T1000 (cell line): ENCODE results near the gene ABL1.
"Not testable (repeated sequence)": the region's sequence is repeated elsewhere in the genome, so short reads cannot be mapped to it uniquely, and the experiment has no call there.

ENCODE experiments used
- DNase-seq: peaks from one replicate; lab custom pipeline; 2025; ENCODE audit warnings: mixed read lengths; lab: John Stamatoyannopoulos, UW

The ABL1 gene

DNA sequence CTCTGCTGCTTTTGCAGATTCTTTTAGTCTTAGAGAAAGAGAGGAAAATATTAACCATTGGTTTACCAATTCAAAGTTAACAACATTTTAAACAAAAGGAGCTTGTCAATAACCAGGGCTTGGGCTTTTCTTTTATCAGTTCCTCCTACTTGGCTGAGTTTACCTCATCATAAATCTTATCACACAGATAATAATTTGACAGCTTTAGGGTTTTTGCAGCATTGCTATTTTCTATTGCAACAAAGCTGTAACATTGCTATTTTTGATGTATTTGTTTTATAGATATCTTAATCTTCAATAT lies 9.8 kb upstream of the ABL1 start:
- DNase-seq: no peak

GRCh38 chr9:130825809-130826208 lies 9.2 kb upstream of the ABL1 start:
- DNase-seq: no peak

GRCh38 chr9:130829762-130830161 lies 5.3 kb upstream of the ABL1 start:
- DNase-seq: no peak

DNA sequence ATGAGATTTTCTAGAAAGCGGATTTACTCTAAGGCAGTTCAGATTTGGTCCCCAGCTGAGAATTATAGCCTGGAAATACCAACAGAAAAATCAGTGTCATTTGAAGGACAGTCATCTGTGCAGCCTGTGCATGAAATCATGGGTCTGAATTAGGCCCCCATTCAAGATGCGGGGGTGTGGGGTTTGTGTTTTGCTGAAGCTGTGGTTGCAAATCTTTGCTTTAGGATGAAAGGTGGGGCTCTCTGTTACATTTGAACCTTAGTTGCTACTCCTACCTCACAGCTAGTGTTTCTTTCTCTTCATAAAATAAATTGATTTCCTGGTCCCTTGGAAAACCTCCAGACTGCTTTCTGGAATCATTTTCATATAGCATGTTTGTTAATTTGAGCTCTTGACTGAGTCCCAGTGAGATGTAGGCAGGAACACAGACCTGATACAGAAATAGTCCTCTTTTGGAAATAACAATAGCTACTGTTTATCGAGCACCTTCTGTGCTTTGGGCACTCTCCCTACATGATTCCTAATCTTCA lies 4.8 kb upstream of the ABL1 start:
- no peak for DNase-seq

DNA sequence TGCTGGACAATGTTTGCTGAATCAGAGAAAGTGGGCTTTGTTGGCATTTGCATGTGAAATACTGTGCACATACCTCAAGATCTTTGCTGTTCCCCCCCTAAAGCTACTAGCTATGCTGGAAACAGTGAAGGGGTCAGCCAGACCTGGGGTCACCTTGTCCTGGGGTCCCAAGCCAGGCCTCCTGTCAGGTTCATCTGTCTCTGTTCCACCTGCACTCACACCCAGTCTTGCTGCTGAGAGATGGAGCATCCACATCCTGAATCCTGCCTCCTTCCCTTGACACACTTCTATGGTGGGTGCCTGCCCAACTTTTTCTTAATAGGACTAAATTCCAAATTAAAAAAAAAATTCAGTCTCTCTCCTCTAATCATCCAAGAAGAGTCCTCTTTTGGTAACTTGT lies 4.0 kb upstream of the ABL1 start:
- no peak for DNase-seq

- DNase-seq: no peak
Measured at GRCh38 chr9:130833031-130833990, 1.7 kb upstream of the ABL1 start.

GRCh38 chr9:130835441-130836298 lies 616 bp downstream of the ABL1 start:
- DNase-seq: no peak

DNA sequence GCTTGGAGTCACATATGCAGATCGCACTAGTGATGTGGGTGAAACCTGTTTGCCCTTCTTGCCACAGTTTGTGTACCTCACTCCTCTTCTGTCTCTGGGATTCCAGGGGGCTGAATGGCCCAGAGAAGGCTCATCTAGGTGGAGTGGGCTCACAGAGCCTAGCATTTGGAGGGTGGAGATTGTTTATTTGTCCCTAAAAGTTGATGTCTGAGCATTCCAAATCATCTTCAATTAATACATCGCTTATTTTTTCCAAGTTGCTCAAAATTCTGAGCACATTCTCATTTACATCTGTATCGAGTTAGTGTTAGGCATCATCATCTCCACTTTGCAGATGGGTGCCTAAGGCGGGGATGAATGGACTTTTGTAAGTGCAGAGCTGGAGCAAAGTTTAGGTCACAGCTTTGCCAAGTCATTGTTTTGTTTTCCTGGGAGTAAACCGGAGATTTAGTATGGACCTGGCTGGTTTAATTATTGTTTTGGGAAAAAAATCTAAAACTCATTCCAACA lies 2.0 kb downstream of the ABL1 start:
- DNase-seq: no peak

DNA sequence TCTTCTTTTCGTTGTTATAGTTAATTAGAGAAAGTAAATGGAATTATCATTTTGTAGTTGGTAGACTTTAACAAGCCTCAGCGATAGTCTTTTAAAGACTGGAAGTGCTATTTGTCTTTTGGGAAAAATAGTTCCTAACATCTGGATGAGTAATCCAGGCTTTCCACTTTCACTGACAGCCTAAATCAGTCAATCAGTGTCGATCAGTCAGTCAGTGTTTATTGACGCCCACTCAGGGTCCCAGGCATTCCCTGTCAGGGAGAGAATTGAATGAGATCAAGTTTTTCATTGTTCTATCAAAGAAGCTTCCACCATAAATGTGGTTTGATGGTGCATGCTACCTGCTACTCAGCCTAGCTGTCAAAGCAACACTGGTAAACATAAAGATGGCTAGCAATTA lies 2.6 kb downstream of the ABL1 start:
- DNase-seq: no peak

DNA sequence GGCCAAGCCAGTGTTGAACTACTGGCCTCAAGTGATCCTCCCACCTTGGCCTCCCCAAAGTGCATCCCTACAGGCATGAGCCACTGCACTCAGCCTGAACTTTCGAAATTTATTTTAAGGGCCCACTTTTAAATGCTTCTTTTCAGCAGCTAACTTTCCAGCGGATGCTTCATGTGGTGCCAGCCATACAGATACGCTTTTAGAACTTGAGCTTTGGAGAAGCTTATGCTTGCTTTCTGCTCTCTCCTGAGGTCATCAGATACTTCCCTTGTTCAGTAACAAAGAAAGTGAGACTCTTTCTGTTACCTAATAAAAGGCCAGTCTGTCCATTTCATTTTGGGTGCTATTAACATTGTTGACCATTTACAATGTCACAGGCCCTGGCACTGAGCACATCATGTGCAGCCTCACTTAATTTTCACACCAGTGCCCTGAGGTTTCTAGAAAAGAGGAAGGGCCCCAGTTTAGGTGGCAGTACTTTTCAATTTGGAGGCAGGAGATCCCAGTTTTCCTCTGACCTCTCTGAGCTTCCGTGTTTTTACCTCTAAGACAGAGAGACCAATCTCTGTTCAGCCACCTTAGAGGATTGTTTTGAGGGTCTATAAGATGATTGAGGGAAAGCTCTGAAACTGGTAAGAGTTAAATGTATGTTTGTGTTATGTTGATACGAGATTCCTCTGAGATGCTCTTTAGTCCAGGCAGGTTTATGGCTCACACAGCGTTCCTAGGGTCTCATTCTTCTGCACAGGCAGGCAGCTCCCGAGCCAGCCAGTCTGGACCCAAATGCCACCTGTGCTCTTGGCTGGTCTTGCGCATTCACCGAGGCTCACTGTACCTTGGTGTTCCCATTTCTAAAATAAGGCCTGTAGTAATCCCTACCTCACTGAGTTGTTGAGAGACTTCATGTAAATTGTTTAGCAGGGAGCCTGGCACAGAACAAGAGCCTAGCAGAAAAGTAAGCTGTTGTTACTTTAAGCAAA lies 4.4 kb downstream of the ABL1 start:
- DNase-seq: no peak

DNA sequence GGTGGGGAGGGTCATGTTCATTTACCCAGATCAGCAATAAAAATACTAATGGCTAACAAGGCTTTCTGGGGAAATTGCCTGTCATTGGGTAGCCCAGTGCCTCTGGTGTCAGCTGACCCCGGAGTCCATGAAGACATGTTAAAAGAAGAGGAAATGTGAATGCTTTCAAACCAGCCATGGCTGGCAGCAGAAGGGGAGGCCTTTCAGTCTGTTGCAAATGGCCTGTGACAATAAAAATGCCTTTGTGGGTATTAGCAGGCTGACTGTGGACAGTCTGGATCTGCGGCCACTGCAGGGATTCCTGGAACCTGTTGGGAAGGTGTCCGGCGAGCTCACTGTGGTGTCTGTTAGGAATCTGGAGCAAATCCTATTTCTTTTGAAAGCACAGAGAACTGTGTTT lies 7.5 kb downstream of the ABL1 start:
- DNase-seq: no peak

DNA sequence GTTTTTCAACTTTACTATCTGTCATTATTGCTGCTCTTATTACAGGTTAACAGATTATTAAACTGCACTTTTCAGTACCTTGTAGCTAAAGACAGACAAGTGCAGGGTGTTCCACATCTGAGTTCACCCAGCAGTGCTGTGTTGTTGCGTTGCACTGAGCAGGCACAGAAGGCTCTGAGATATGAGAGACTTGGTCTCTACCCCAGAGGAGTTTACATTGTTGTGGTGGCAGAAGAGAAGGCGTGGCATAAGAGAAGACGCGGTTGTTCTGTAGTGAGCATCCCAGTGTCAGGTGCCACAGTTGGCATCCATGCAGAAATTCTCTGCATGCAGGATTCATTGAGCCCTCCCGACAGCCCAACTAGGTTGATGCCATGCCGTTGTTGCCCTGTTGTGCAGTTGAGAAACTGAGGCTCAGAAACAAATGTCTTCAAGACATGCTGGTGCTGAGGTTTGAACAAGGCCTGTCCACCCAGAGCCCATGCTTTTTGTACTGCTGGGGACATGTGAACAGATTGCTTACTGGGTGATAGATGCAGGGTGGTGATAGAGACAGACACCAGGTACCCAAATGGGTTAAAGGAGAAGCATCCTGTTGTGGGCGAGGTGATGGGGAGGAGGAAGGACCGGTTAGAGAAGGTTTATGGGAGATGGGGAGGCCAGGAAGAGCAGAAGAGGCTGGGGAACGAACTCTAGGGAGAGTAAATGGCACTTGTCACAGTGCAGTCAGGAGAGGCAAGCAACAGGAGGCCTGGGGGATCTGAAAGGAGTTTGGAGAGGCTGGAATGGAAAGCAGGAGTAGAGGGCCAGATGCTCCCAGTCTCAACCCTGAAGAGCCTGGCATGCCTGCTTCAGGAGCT lies 8.2 kb downstream of the ABL1 start:
- DNase-seq: no peak

GRCh38 chr9:130844044-130844451 lies 9.0 kb downstream of the ABL1 start:
- no peak for DNase-seq

GRCh38 chr9:130845254-130845653 lies 10.2 kb downstream of the ABL1 start:
- no peak for DNase-seq

- DNase-seq: no peak
Measured at GRCh38 chr9:130845901-130846481, 10.9 kb downstream of the ABL1 start.

GRCh38 chr9:130846487-130847305 lies 11.6 kb downstream of the ABL1 start:
- peak; percentile 74 for DNase-seq

DNA sequence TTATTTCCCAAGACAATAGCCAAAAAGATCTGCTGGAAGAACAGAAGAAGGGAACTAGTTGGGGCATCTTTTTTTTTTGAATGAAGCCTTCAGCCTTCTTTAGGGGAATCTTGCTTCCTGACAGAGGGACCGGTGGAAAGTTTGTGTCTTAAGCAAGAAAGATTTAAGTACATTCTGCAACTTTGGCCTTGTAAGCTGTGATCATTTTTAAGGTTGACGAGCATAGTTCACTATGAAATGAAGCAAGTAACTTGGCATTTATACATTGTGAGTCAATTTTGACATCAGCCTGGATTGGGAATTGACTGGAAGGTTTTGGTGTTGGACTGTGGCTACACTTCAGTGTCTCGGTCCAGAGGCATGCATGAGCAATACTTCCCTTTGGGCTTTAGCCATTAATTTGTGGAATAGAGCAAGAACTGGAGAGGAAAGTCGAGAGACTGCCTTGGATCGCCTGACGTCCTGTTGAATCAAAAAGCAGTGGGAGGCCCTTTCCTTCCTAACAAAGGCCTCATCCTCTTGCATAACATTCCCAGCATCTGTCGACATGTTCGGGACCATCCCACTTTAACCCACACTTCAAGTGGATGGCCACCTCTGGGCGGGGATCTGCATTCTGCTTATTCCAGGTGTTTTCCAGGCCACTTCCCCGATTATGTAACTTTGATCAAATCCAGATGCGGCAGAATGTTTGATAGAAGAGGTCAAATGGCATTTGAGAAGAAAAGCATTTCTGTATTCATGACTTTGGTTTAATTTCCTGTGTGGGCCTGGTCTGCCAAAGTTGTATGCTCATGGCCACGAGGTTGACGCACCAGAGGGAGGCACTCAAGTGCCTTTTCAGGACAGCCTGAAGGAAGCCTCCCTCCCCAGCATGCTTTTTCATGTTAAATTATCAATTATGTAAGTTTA lies 12.5 kb downstream of the ABL1 start:
- DNase-seq: peak; percentile 72

DNA sequence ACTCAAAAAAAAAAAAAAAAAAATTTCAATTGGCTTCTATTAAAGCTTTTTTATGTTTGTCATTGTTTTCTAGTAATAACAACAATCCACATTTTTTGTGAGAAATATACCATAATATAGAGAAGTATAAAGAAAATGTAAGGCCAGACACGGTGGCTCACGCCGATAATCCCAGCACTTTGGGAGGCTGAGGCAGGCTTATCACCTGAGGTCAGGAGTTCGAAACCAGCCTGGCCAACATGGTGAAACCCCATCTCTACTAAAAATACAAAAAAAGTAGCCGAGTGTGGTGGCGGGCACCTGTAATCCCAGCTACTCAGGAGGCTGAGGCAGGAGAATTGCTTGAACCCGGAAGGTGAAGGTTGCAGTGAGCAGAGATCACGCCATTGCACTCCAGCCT lies 13.5 kb downstream of the ABL1 start:
- not testable (repeated sequence) for DNase-seq
